Stimulated activated CD8-positive, alpha-beta memory T cell treated with anti-CD3 and anti-CD28 coated beads, Interleukin-15, amount 100 ng/mL, for 1 hour (primary cell): Measurements from ENCODE around the gene CRYBG1.

Experiments used
- DNase-seq: peaks from one replicate; pipeline ENCODE4 v3.0.0-alpha.2; 2020; ENCODE audit warnings: low read depth

CRYBG1 gene

GRCh38 chr6:106458021-106458986 lies 97.8 kb downstream of the CRYBG1 start:
- no peak for DNase-seq

GRCh38 chr6:106460481-106460880 lies 100.0 kb downstream of the CRYBG1 start:
- DNase-seq, result no peak

GRCh38 chr6:106461084-106461483 lies 100.6 kb downstream of the CRYBG1 start:
- DNase-seq, result no peak

- DNase-seq, result no peak
Observed at GRCh38 chr6:106462923-106463557, 102.5 kb downstream of the CRYBG1 start.

- DNase-seq, result no peak
Observed at GRCh38 chr6:106466211-106466610, 105.7 kb downstream of the CRYBG1 start.

- DNase-seq, result no peak
Observed at GRCh38 chr6:106468935-106469334, 108.4 kb downstream of the CRYBG1 start.

- DNase-seq, result no peak
Observed at GRCh38 chr6:106469882-106470281, 109.4 kb downstream of the CRYBG1 start.

GRCh38 chr6:106470316-106470715 lies 109.8 kb downstream of the CRYBG1 start:
- DNase-seq, result no peak

GRCh38 chr6:106470811-106471210 lies 110.3 kb downstream of the CRYBG1 start:
- no peak for DNase-seq

- DNase-seq, result no peak
Observed at GRCh38 chr6:106473812-106474211, 113.3 kb downstream of the CRYBG1 start.

- no peak for DNase-seq
Observed at GRCh38 chr6:106474466-106474865, 113.9 kb downstream of the CRYBG1 start.

GRCh38 chr6:106475284-106475683 lies 114.8 kb downstream of the CRYBG1 start:
- DNase-seq, result no peak

- no peak for DNase-seq
Observed at GRCh38 chr6:106476331-106477105, 116.0 kb downstream of the CRYBG1 start.

- DNase-seq, result no peak
Observed at GRCh38 chr6:106477146-106477545, 116.6 kb downstream of the CRYBG1 start.

GRCh38 chr6:106477790-106478189 lies 117.3 kb downstream of the CRYBG1 start:
- no peak for DNase-seq

GRCh38 chr6:106486236-106486635 lies 125.7 kb downstream of the CRYBG1 start:
- DNase-seq, result no peak

GRCh38 chr6:106488494-106489370 lies 128.2 kb downstream of the CRYBG1 start:
- no peak for DNase-seq

GRCh38 chr6:106490030-106490429 lies 129.5 kb downstream of the CRYBG1 start:
- DNase-seq, result no peak

- no peak for DNase-seq
Observed at GRCh38 chr6:106490436-106490835, 129.9 kb downstream of the CRYBG1 start.

GRCh38 chr6:106490974-106491373 lies 130.5 kb downstream of the CRYBG1 start:
- DNase-seq, result no peak

GRCh38 chr6:106495014-106495413 lies 134.5 kb downstream of the CRYBG1 start:
- no peak for DNase-seq

GRCh38 chr6:106496823-106497222 lies 136.3 kb downstream of the CRYBG1 start:
- DNase-seq, result no peak
